HG03520 (cell line): Measurements from ENCODE around the gene GALNS.
"Not testable (repeated sequence)": the region's sequence is repeated elsewhere in the genome, so short reads cannot be mapped to it uniquely, and the experiment has no call there.

ENCODE experiments used
- ATAC-seq: cut with Tn5 transposase; IDR thresholded peaks from one replicate; pipeline ENCODE4 v1.9.1; 2021; ENCODE audit warnings: mild to moderate bottlenecking, moderate library complexity; ENCODE audit not compliant: unreplicated experiment

GALNS gene

GRCh38 chr16:88772871-88773811, 83.6 kb downstream of the GALNS start:
- no peak for ATAC-seq

DNA sequence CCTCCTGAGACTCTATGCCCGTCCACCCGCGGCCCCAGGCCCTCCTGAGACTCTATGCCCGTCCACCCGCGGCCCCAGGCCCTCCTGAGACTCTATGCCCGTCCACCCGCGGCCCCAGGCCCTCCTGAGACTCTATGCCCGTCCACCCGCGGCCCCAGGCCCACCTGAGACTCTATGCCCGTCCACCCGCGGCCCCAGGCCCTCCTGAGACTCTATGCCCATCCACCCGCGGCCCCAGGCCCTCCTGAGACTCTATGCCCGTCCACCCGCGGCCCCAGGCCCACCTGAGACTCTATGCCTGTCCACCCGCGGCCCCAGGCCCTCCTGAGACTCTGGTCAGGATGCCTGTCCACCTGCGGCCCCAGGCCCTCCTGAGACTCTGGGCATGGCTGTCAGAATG, 85.0 kb downstream of the GALNS start:
- not testable (repeated sequence) for ATAC-seq

DNA sequence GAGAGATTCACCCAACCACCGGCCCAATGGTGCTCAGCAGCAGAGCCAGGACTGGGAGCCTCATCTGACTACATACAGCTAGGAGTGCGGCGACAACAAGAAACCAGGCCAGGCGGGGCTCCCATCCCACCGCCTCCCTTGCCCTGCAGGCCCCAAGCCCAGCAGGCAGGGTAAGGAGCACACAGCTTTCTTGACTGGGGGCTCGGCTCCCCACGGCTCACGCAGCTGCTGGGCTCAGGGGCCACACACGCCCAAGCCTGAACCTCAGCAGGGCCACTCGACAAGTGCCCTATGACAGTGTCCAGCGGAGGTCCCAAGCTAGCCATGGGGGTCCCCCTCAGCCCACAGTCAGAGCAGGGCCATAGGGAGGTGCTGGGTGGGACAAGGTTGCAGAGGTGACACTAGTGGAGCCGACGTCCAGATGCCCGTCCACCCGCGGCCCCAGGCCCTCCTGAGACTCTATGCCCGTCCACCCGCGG, 85.4 kb downstream of the GALNS start:
- ATAC-seq = no peak

DNA sequence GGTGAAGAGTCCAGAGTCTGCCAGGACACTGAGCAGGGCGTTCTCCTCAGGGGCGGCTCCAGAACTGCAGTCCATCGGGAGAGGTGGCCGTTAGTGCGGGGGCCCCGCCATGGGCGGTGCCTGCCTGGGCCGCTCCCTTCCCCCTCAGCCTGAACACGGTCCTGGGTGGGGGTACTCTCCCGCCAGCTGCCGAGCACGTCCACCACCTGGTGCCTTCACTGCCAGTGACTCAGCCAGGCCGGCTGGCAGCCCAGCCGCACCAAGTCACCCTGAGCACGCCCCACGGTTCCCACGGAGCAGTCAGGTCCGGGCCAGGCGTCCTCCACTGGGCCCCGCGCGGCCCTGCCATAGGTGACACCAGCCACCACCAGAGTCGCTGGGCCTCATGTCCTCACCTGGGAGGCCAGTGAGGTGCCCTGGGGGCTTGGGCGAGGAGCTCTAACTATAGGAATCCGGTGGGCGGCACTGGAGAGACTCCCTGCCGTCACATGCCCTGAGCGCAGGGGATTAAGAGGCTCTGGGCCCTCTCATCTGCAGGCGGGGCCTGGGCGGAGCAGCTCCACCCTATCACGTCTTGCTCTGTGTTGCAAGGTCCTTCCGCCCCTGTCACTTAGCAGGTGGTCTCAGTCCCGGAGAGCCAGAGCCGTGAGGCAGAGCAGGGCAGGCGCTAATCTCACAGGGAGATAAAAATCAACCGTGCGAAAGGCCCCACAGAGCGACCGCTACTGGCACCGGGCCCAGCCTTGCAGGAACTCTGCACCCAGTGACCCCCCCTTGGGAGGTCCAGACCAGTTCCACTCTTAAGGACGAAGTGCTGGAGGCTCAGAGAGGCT, 86.1 kb downstream of the GALNS start:
- ATAC-seq = no peak

- ATAC-seq = no peak
Measured at GRCh38 chr16:88769617-88770460, 86.9 kb downstream of the GALNS start.

GRCh38 chr16:88768071-88768783, 88.5 kb downstream of the GALNS start:
- ATAC-seq = no peak

DNA sequence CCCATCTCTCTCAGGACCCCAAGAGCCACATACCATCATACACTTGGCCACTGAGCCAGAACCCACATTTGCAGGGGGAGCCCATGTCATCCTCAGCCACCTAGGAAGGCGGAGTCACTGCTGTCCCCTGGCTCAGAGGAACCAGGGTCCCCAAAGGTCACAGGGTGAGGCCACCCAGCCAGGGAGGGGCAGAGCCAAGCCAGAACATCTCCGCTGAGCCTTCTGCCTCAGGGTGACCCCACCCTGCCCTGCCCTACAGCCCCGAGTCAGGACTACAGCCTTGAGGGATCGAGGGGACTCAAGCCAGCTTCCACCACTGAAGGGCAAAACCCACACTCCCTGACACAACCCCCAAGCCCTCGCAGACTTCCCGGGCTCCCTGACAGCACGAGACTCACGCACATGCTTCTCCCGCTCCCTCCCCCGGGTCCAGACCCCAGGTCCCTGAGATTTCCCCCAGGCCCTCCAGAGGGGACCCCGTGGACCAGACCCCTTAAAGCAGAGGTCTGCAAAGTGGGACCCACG, 89.1 kb downstream of the GALNS start:
- no peak for ATAC-seq

DNA sequence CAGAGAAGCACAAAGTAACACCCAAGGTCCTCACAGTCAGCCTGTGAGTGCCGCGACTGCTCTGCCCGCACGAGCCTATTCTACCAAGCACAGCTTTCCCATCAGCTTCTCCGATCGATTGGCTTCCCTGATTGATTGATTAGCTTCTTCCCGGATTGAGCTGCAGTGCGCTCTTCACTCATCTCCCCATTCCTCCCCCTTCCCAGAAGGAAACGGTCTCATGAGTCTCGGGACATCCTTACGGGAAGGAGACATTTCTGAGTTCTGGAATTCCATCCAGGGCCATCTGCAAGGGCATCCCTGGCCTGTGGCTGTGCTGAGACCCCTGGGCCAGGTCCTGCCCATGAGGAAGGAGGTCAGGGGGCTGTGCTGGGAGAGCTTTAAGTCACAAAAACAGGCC, 89.8 kb downstream of the GALNS start:
- no peak for ATAC-seq

GRCh38 chr16:88764913-88765349, 91.8 kb downstream of the GALNS start:
- no peak for ATAC-seq

DNA sequence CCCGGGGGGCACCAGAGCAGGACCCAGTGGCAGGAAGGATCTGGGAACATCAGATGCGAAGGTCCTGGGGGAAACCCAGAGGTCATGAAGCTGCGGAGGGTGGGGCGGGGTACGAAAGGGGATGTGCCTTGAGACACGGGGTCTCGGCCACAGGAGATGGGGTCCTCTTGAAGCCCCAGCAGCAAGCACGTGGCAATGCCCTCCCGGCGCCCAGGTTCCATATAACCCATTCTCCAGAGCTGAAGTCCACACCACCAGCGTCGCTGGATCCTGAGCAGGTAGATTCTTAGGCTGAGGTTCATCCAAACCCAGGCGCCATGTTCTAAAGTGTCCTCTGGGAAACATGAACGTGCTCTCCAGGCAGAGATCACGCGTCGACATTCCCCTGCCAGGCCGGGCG, 92.7 kb downstream of the GALNS start:
- ATAC-seq = no peak
